SK-N-SH treated with all-trans-retinoic acid at 6 μM for 48 hours (cell line): ENCODE data around the gene MFN2.

ENCODE experiments used
- ARNTL ChIP-seq: fragments of 450-650 bp; formaldehyde crosslinking; IDR thresholded peaks from 2 replicates; pipeline ENCODE4 v1.5.0; 2020; ENCODE audit warnings: low read depth, mild to moderate bottlenecking, moderate library complexity, borderline replicate concordance
- BACH2 ChIP-seq: fragments of 250-450 bp; sonication (Bioruptor Pico); IDR thresholded peaks from 2 replicates; pipeline ENCODE4 v1.9.0; 2021; ENCODE audit warnings: mild to moderate bottlenecking, borderline replicate concordance
- CREB5 ChIP-seq: fragments of 250-450 bp; sonication (Bioruptor Pico); IDR thresholded peaks from 2 replicates; pipeline ENCODE4 v1.5.1; 2020; ENCODE audit warnings: low read depth, mild to moderate bottlenecking, moderate library complexity
- CSRNP3 ChIP-seq: fragments of 250-450 bp; sonication (Bioruptor Pico); IDR thresholded peaks from 2 replicates; pipeline ENCODE4 v1.5.1; 2021; ENCODE audit warnings: mild to moderate bottlenecking, moderate library complexity
- ESRRG ChIP-seq: fragments of 250-450 bp; sonication (Bioruptor Pico); IDR thresholded peaks from 2 replicates; pipeline ENCODE4 v1.6.1; 2021; ENCODE audit warnings: mild to moderate bottlenecking
- ISL1 ChIP-seq: fragments of 250-450 bp; sonication (Bioruptor Pico); IDR thresholded peaks from 2 replicates; pipeline ENCODE4 v2.1.2; 2022; ENCODE audit warnings: mild to moderate bottlenecking, moderate library complexity
- OSR1 ChIP-seq: fragments of 250-450 bp; sonication (Bioruptor Pico); IDR thresholded peaks from 2 replicates; pipeline ENCODE4 v1.8.0; 2022; ENCODE audit warnings: moderate library complexity, mild to moderate bottlenecking, inconsistent platforms
- POU6F1 ChIP-seq: fragments of 250-450 bp; sonication (Bioruptor Pico); IDR thresholded peaks from 2 replicates; pipeline ENCODE4 v1.8.0; 2021; ENCODE audit warnings: low read depth, mild to moderate bottlenecking, moderate library complexity, borderline replicate concordance
- PPARA ChIP-seq: fragments of 250-450 bp; sonication (Bioruptor Pico); IDR thresholded peaks from 2 replicates; pipeline ENCODE4 v1.5.0; 2020; ENCODE audit warnings: mild to moderate bottlenecking, borderline replicate concordance
- RARB ChIP-seq: fragments of 250-450 bp; sonication (Bioruptor Pico); IDR thresholded peaks from 2 replicates; pipeline ENCODE4 v1.8.0; 2021; ENCODE audit warnings: mild to moderate bottlenecking, moderate library complexity
- TCF4 ChIP-seq: fragments of 250-450 bp; sonication (Bioruptor Pico); IDR thresholded peaks from 2 replicates; pipeline ENCODE4 v1.8.0; 2021; ENCODE audit warnings: mild to moderate bottlenecking, moderate library complexity, borderline replicate concordance
- ZFP3 ChIP-seq: fragments of 250-450 bp; sonication (Bioruptor Pico); IDR thresholded peaks from 2 replicates; pipeline ENCODE4 v1.5.0; 2020; ENCODE audit warnings: mild to moderate bottlenecking, moderate library complexity
- ZFP30 ChIP-seq: fragments of 450-650 bp; formaldehyde crosslinking; IDR thresholded peaks from 2 replicates; pipeline ENCODE4 v1.5.0; 2022; ENCODE audit warnings: mild to moderate bottlenecking, moderate library complexity

GRCh38 chr1:12056331-12056841 is 76.1 kb downstream of the MFN2 start:
- no peak for TF ChIP-seq ARNTL (CRISPR knock-in tag)
- TF ChIP-seq POU6F1, result no peak
- TF ChIP-seq CREB5 (CRISPR knock-in tag), result no peak
- no peak for TF ChIP-seq RARB (CRISPR knock-in tag)
- no peak for TF ChIP-seq BACH2 (CRISPR knock-in tag)
- TF ChIP-seq ZFP3 (CRISPR knock-in tag), result no peak
- no peak for TF ChIP-seq ESRRG (CRISPR knock-in tag)
- no peak for TF ChIP-seq PPARA
- TF ChIP-seq TCF4 (CRISPR knock-in tag), result no peak
- TF ChIP-seq CSRNP3 (CRISPR knock-in tag), result no peak
- no peak for TF ChIP-seq ISL1 (CRISPR knock-in tag)
- no peak for TF ChIP-seq ZFP30
- TF ChIP-seq OSR1 (CRISPR knock-in tag), result no peak
